ENCODE measurements around the gene TRIM17.

TRIM17 gene

DNA sequence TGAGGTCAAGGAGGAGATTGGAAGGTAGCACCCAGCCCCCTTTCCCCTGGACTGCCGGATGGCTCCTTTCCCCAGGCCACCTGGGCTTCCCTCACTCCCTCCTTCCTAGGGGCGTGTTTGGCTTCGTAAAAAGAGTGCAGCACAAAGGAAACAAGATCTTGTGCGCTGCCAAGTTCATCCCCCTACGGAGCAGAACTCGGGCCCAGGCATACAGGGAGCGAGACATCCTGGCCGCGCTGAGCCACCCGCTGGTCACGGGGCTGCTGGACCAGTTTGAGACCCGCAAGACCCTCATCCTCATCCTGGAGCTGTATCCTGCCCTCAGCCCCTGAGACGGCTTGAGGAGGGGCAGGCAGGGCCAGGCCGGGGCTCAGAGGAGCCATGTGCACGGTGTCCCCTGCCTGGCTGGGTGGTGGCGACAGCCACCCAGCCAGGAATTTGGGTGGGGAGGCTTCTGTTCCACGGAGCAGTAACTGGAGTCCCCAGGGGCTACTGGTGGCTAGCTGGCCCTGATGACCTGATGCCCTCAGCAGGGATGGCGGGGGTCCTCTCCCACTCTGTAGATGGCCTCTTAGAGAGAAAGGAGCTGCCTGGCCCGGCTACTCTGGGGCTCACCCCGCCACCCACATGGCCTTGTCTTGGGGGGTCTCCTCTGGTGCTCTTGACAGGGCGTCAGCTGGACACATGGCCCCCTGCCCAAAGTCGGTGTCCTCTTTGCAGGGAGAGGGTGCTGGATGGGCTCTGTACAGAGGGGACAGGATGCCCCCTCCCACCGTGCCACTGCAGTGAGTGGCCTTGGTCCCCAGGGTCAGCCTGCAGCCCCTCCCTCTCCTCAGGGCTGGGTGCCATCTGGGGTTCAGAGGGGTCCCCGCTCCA is 49.6 kb downstream of the TRIM17 start:
- TF ChIP-seq, protein P1, sequence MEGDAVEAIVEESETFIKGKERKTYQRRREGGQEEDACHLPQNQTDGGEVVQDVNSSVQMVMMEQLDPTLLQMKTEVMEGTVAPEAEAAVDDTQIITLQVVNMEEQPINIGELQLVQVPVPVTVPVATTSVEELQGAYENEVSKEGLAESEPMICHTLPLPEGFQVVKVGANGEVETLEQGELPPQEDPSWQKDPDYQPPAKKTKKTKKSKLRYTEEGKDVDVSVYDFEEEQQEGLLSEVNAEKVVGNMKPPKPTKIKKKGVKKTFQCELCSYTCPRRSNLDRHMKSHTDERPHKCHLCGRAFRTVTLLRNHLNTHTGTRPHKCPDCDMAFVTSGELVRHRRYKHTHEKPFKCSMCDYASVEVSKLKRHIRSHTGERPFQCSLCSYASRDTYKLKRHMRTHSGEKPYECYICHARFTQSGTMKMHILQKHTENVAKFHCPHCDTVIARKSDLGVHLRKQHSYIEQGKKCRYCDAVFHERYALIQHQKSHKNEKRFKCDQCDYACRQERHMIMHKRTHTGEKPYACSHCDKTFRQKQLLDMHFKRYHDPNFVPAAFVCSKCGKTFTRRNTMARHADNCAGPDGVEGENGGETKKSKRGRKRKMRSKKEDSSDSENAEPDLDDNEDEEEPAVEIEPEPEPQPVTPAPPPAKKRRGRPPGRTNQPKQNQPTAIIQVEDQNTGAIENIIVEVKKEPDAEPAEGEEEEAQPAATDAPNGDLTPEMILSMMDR (IDR thresholded peaks at IDR 0.05; ENCODE audit: low read depth, low read length, missing control alignments): no peak
- H3K27ac ChIP-seq: no peak overlapping the region
- DNase-seq: no peak
- in situ Hi-C loops (cut with HindIII; ENCODE audit: low pct_ligation_motif_present, low sequenced_read_pairs): no loop called here
- H3K27me3 ChIP-seq (replicated peaks): no peaks in the 10 kb centered on the region
- no peaks in the 10 kb centered on the region for H3K36me3 ChIP-seq (replicated peaks)
- no peak overlapping the region for H3K4me3 ChIP-seq (ENCODE audit: low read depth, low read length)

DNA sequence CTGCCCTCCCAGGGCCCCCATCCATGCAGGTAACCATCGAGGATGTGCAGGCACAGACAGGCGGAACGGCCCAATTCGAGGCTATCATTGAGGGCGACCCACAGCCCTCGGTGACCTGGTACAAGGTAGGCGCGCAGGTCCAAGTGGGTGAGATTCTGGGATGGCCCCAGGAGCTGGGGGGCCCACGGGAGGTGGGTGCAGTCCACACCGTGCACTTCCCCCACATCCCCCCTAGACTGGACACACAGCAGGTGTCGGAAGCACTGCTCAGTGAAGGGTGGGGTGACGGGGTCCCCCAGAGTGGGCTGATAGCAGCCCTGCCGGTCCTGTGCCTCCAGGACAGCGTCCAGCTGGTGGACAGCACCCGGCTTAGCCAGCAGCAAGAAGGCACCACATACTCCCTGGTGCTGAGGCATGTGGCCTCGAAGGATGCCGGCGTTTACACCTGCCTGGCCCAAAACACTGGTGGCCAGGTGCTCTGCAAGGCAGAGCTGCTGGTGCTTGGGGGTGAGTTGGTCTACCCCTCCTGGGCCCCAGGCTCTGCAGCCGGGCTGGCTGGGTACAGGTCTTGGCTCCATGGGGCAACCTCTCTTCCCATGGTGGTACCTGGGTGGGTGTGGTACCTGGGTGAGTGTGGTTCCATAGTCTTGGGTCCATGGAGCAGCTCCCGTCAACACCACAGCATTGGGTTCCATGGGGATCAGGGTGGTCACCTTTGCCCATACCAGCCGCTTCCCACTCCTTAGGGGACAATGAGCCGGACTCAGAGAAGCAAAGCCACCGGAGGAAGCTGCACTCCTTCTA is 50.4 kb downstream of the TRIM17 start:
- no peaks in the 10 kb centered on the region for H3K36me3 ChIP-seq (replicated peaks)
- H3K27me3 ChIP-seq (replicated peaks): no peaks in the 10 kb centered on the region
- DNase-seq: no peak
- H3K4me3 ChIP-seq (ENCODE audit: low read depth, low read length): no peak overlapping the region
- in situ Hi-C loops (cut with HindIII; ENCODE audit: low pct_ligation_motif_present, low sequenced_read_pairs): no loop called here
- no peak overlapping the region for H3K27ac ChIP-seq
- TF ChIP-seq, protein P1 (IDR thresholded peaks at IDR 0.05; ENCODE audit: low read depth, low read length, missing control alignments): no peak

DNA sequence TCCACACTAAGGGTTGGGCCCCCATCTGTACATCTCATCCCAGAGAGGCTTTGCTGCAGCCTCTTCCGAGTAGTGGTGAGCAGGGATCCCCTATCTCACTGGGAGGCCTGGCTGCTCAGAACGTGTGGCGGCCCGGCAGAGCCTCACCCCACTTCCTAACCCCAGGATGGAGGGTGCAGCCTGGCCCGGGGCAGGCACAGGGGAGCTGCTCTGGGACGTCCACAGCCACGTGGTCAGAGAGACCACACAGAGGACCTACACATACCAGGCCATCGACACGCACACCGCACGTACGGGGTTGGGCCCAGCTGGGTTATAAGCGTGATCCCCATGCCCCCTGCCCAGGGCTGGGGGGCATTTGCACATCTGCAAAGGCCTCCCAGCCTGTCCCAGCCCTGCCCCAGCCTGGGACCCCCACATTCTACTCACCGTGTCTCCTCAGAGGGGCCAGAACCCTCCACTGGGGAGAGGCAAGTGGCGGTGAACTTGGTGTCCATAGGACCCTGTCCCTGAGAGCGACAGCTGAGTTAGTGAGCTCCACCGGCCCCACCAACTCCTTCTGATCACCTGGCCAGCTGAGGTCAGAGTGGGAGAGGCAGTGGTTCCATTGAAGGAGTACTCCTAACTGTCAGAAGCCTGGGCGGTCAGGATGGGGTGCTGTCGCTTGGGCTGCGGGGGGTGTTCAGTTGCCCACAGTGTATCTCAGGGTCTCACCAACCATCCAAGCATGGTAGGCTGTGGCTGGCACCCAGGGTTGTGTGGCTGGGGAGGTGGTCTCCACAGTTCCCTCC is 51.2 kb downstream of the TRIM17 start:
- TF ChIP-seq, protein P1 (IDR thresholded peaks at IDR 0.05; ENCODE audit: low read depth, low read length, missing control alignments): no peak
- Histone ChIP-seq H3K4me3 (ENCODE audit: low read depth, low read length) (no peak overlapping the region), H3K27me3 (replicated peaks) (no peaks in the 10 kb centered on the region), H3K36me3 (replicated peaks) (no peaks in the 10 kb centered on the region), H3K27ac (no peak overlapping the region)
- DNase-seq: no peak
- in situ Hi-C loops (cut with HindIII; ENCODE audit: low pct_ligation_motif_present, low sequenced_read_pairs): no loop called here

DNA sequence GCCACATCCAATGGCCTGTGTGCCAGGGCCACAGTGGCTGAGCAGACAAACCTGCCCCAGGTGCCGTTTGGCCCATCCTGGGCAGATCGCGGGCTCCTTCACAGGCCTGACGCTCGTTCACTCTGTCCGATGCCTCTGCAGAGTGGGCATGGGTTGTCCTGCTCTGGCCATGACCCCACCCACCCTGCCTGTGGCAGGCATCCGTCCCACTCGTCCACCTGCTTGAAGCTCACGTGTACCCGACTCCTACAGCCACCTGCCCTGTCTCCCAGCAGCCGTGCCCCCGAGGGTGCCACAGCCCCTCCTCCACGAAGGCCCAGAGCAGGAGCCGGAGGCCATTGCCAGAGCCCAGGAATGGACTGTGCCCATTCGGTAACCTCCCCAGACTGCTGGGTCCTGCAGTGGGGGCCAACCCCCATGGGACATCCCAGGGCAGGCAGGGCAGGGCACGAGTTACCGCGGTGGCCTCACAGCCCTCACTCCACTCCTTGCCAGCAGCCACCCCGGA is 51.9 kb downstream of the TRIM17 start:
- H3K4me3 ChIP-seq (ENCODE audit: low read depth, low read length): no peak overlapping the region
- no peaks in the 10 kb centered on the region for H3K36me3 ChIP-seq (replicated peaks)
- TF ChIP-seq, protein P1 (IDR thresholded peaks at IDR 0.05; ENCODE audit: low read depth, low read length, missing control alignments): no peak
- H3K27me3 ChIP-seq (replicated peaks): no peaks in the 10 kb centered on the region
- in situ Hi-C loops (cut with HindIII; ENCODE audit: low pct_ligation_motif_present, low sequenced_read_pairs): no loop called here
- DNase-seq: no peak
- no peak overlapping the region for H3K27ac ChIP-seq

DNA sequence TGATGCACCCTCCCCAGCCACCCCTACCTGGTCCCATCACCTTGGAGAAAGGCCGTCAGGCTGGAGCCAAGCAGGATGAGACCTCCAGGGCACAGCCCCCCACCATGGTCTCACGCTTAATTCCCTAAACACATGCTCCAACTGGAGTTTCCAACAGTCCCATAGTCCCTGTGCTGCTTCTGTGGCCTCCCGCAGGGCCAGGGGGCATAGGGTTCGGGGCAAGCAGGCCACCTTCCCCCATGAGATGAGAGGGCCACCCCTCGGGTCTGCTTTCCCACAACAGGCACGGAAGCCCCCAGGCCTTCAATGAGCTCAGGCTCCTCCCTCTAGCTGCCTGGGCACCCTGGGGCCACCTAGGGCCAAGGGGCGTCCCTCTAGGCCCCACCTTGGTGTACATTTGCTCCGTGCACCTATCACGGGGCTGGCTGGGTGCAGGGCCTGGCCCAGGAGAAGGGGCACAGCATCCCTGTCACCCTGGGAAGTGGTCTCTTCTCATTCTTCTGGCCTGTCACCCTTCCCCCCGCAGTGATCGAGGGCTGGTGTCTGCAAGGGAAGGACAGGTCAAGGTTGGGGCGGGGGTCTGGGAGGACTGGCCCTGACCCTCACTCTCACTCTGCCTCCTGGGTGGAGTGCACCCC is 52.5 kb downstream of the TRIM17 start:
- Histone ChIP-seq H3K27me3 (replicated peaks) (no peaks in the 10 kb centered on the region), H3K27ac (no peak overlapping the region), H3K4me3 (ENCODE audit: low read depth, low read length) (no peak overlapping the region), H3K36me3 (replicated peaks) (no peaks in the 10 kb centered on the region)
- TF ChIP-seq, protein P1 (IDR thresholded peaks at IDR 0.05; ENCODE audit: low read depth, low read length, missing control alignments): no peak
- no peak for DNase-seq
- in situ Hi-C loops (cut with HindIII; ENCODE audit: low pct_ligation_motif_present, low sequenced_read_pairs): no loop called here
